MV-4-11 (cell line): Measurements from ENCODE around the gene RBFA.

Experiments
- DNase-seq: peaks from one replicate; lab custom pipeline; 2025; lab: John Stamatoyannopoulos, UW

Gene RBFA

DNA sequence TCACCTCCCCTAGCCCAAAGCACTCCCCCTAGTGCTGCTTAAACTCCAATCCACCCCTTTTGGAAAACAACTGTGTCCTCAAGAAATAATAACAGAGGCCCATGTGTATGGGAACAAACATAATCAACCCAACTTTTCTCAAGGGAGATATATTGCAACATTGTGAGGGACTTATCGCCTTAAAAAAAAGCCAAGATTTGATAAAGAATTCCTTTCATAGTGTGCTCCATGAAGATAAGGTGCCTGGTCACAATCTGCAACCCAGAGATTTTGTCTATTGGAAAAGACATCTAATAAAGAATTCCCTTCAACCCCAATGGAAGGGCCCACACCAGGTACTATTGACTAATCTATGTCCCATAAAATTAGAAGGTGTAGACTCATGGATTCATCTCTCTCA, 4.5 kb upstream of the RBFA start:
- no peak for DNase-seq

DNA sequence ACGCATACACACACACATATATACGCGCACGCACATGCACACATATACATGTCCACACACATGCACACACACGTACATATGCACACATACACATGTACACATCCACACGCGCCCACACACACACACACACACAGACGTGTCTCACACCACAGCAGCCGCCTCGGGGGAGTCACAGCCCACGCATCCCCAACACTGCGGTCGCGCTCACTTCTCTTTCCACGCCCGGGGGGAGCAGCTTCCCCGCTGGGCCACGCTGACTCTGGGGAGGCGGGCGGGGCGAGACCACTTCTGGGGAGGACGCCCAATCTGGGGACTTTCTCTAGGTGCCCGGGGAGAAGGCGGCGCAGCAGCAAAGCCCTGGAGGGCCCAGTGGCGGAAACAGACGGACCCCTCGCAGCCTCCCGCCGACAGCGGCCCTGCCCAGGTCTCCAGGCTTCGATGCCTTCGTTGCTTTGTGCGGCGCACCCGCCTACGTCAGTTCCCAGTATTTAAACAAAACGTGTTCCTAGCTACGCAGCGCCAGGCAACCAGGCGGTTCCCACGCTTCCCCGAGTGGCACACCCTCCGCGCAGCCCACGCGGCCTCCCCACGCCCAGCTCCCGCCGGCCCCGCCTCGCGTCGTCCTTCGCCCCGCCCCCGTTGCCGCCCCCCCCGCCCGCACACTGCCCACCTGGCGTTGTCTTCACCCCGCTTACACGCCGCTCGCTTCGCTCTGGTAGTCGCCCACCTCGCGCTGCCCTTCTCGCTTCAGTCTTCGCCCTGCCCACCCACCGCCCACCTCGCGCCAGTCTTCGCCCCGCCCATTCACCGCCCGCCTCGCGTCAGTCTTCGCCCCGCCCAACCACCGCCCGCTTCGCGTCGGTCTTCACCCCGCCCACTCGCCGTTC, 810 bp upstream of the RBFA start:
- DNase-seq: peak; percentile 94

DNA sequence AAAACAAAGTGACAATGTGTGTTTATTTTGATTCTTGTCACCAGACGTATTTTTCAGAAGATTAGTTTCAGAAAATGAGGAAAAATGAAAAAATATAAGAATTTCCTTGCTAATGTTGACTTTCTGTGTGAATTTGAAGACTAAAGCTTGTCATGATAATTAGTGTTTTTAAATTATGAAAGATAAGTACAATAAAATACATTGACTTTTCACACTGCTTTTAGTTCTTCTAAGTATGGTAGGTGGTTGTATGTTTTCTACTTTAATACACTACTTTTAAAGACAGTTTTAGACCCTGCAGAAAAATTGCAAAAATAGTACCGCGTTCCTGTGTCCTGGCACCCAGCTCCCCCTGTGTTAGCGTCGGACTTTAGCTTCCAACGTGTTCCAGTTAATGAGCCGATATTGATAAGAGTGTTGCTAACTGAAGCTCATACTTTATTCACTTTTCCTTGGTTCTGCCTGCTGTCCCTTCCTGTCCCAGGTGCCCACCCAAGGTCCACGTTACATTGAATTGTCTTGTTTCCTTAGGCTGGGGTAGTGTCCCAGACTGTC, 695 bp downstream of the RBFA start:
- no peak for DNase-seq

GRCh38 chr18:80035997-80036396, 1.8 kb downstream of the RBFA start:
- no peak for DNase-seq

DNA sequence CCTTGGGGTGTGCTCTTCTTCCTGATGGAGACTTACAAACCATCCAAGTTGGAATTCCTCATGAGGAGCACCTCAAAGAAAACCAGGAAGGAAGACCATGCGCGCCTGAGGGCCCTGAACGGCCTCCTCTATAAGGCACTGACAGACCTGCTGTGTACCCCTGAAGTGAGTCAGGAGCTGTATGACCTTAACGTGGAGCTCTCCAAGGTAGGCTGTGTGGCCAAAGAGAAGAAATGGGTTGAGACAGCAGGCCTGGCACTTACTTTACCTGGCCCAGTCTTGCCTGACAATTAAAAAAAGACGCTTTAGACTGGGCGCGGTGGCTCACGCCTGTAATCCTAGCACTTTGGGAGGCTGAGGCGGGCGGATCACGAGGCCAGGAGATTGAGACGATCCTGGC, 3.1 kb downstream of the RBFA start:
- DNase-seq: no peak

- DNase-seq: no peak
Observed at GRCh38 chr18:80037869-80038630, 3.8 kb downstream of the RBFA start.

- DNase-seq: no peak
Observed at GRCh38 chr18:80040515-80040914, 6.3 kb downstream of the RBFA start.

DNA sequence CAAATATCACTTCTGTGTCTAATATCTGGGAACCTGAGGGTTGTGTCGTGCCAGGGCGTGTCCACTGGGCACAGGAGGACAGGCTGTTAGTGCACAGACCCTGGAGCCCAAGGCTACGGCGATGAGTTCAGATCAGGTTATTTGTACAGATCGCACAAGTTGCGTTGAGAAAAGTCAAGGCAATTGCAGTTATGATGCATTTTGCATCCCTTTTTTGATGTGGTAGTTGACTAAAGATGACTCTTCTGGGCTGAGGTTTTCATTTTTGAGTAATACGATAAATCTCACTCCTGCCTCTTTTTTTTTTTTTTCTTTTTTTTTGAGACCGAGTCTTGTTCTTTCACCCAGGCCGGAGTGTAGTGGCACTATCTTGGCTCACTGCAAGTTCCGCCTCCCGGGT, 7.2 kb downstream of the RBFA start:
- DNase-seq: no peak

- DNase-seq: no peak
Observed at GRCh38 chr18:80042785-80043184, 8.6 kb downstream of the RBFA start.

GRCh38 chr18:80044072-80044471, 9.8 kb downstream of the RBFA start:
- no peak for DNase-seq

DNA sequence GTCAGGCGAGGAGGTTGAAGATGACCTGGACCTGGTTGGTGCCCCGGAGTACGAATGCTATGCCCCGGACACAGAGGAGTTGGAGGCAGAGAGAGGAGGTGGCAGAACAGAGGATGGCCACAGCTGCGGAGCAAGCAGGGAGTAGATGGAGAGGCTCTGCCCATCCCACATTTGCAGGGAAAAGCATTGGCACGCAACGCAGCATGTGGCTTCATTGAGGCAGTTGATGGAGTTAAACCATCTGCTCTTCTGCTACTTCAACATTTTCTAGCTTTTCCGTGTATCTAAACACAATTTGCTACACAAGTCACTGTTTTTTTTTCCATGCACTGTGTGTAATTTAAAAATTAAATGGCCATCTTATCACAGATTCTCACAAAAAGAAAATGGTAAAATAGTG, 11.8 kb downstream of the RBFA start:
- DNase-seq: no peak

DNA sequence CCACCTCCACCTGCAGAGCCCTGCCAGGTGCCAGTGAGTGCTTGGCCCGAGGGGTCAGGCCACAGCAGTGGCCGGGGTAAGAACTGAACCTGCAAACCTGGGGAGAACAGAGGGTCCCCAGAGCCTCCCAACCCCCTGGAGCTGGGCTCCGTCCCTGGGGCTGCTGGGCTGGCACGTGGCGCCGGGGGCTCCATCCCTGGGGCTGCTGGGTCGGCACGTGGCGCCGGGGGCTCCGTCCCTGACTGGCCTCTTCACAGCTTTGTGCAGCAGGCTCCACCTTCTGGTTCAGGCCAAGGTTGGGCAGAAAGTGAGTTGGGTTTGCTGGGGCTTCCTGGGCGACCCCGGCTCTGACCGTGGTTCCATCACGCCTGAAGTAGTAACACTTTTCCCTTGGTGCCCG, 12.2 kb downstream of the RBFA start:
- no peak for DNase-seq

DNA sequence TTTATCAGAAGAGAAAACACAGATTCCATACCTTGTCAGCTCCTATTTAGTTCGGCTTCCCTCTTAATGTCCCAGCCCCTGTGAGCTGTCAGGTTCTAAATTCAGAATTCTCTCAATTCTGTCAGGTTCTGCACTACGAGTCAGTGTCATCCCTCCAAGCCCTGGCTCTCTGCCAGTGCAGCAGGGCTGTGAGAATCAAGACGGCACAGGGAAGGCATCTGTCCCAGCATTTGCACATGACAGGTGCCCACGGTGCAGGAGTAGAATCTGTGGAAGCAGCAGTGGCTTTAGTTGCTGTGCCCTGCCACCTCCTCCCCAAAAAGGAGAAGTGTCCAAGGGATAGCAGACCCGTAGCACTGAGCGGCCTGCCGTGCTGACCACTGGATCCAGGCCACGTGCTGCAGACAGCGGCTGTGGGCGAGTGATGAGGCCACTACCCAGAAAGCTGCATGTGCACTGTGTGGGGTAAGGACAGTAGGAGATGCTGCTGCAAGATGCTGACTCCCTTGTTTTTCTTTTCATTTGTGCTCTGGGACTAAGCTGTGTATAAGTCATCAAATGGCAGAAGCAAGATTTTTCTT, 12.8 kb downstream of the RBFA start:
- no peak for DNase-seq

GRCh38 chr18:80050797-80051196, 16.6 kb downstream of the RBFA start:
- no peak for DNase-seq

DNA sequence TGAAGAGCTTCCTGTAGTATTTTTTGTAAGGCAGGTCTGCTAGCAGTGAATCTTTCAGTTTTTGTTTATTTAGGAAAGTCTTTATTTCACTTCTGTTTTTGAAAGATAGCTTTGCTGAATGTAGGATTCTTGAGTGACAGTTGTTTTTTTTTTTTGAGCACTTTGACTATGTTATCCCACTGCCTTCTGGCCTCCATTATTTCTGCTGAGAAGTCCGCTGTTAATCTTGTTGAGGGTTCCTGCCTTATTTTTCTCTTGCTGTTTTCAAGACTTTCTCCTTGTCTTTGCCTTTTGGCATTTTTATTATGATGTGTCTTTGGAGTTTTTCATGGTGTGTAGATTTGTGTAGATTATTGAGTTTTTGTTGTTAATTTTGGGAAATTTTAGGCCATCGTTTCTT, 21.9 kb downstream of the RBFA start:
- peak; percentile 18 for DNase-seq

DNA sequence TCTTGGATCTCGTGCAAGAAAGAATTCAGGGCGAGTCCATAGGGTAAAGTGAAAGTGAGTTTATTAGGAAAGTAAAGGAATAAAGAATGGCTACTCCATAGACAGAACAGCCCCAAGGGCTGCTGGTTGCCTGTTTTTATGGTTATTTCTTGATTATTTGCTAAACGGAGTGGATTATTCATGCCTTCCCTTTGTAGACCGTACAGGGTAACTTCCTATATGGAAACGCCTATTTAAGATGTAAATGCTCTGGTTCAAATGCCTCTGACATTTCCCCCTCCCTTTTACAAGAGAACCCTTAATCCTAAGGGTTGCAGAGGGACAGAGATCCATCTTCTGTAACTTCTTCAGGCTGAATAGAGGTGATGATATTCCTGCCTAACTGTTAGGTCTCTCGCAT, 25.7 kb downstream of the RBFA start:
- DNase-seq: no peak

GRCh38 chr18:80065705-80066104, 31.5 kb downstream of the RBFA start:
- DNase-seq: no peak

GRCh38 chr18:80067321-80067720, 33.1 kb downstream of the RBFA start:
- DNase-seq: no peak

- DNase-seq: no peak
Observed at GRCh38 chr18:80067897-80068296, 33.7 kb downstream of the RBFA start.

DNA sequence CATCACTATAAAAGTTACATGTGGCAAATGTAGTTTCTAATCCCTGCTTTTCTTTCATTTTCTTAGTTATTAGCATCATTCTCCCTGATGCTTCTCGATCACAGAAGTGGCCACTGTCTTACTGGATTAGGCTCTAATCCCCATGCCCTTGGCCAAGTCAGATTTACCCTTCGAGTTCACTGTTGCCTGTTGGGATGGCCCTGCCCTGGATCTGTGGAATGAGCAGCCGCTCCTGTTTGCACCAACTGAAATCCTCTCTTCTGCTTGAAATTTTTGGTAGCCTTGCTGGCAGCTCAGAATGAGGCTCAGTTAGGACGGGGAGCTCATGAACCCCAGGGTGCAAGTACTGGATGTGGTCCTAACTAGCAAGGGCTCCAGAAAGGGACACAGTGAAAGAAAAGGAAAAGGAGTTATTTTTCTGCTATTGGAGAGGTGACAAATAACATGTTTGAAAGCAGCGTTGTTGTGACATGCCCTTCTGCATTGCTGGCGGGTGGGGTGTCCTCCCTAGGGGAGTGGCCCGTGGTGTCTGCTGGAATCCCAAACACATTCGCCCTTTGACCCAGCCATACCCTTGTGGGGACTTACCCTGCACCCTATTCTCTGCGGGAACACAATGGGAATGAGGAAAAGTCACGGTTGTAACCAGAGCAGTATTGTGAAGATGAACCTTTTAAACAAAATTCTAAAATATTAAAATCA, 34.5 kb downstream of the RBFA start:
- no peak for DNase-seq

- no peak for DNase-seq
Observed at GRCh38 chr18:80070825-80071224, 36.6 kb downstream of the RBFA start.

DNA sequence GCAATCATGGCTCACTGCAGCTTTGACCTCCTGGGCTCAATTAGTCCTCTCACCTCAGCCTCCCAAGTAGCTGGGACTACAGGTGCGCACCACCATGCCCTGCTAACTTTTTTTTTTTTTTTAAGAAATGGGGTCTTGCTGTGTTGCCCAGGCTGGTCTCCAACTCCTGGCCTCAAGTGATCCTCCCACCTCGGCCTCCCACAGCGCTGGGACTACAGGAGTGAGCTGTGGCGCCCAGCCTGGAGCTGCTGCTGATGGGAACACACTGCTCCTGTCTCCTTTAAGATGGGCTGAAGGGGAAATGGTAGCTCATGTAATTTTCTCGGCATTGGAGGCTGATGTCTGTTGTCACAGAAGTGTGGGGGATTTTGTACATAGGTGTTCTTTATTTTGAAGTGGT, 39.9 kb downstream of the RBFA start:
- no peak for DNase-seq
